C4-2B (cell line): ENCODE measurements around the gene KDM3A.

Experiments
- ZFX ChIP-seq: fragments of 450-650 bp; IDR thresholded peaks from 2 replicates; pipeline ENCODE4 v1.6.1; 2017
- TF ChIP-seq, protein P1 (sequence below): fragments of 450-650 bp; conservative IDR thresholded peaks from 2 replicates; pipeline ENCODE4 v1.5.1; 2017; ENCODE audit warnings: mild to moderate bottlenecking

- TF ChIP-seq, protein P1, sequence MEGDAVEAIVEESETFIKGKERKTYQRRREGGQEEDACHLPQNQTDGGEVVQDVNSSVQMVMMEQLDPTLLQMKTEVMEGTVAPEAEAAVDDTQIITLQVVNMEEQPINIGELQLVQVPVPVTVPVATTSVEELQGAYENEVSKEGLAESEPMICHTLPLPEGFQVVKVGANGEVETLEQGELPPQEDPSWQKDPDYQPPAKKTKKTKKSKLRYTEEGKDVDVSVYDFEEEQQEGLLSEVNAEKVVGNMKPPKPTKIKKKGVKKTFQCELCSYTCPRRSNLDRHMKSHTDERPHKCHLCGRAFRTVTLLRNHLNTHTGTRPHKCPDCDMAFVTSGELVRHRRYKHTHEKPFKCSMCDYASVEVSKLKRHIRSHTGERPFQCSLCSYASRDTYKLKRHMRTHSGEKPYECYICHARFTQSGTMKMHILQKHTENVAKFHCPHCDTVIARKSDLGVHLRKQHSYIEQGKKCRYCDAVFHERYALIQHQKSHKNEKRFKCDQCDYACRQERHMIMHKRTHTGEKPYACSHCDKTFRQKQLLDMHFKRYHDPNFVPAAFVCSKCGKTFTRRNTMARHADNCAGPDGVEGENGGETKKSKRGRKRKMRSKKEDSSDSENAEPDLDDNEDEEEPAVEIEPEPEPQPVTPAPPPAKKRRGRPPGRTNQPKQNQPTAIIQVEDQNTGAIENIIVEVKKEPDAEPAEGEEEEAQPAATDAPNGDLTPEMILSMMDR: no peak
- no peak for TF ChIP-seq ZFX
These were observed 66.4 kb downstream of the KDM3A start for GRCh38 chr2:86507600-86507999.
